HG03108 (cell line): ENCODE results near the gene ZFYVE27.
"Not testable (repeated sequence)": the region's sequence is repeated elsewhere in the genome, so short reads cannot be mapped to it uniquely, and the experiment has no call there.

Experiments used
- ATAC-seq: cut with Tn5 transposase; IDR thresholded peaks from one replicate; pipeline ENCODE4 v1.9.1; 2021; ENCODE audit warnings: moderate library complexity; ENCODE audit not compliant: unreplicated experiment

Gene ZFYVE27

GRCh38 chr10:97736902-97737769, at the start of gene ZFYVE27:
TSS of gene ZFYVE27 (plus strand) at chr10:97737128. CDS start at chr10:97738478, 1,350 bp downstream.
- peak; percentile 78 for ATAC-seq

- no peak for ATAC-seq
Observed at GRCh38 chr10:97687785-97688781, 48.8 kb upstream of the ZFYVE27 start.

DNA sequence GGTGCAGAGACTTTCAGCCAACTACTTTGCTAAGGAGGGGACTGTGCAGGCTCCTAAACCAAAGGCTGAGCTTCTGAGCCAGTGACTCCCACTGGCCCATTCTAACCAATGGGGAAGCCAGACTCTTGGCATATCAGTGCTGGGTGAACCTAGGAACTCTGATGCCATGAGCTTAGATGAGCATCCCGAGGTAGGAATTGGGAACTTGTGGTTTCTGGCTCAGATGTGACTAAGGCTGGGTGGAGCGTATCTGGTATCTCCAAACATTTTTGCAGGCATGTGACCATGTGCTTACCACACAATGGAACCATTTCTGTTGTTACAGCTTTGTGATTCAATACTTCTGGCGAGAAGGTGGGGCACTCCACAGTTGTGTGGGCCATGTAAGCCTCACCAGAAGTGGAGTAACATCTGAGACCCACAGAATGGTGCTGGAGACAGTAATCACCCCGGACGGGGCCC, 47.3 kb upstream of the ZFYVE27 start:
- ATAC-seq = no peak

GRCh38 chr10:97690133-97690532, 46.8 kb upstream of the ZFYVE27 start:
- ATAC-seq = no peak

DNA sequence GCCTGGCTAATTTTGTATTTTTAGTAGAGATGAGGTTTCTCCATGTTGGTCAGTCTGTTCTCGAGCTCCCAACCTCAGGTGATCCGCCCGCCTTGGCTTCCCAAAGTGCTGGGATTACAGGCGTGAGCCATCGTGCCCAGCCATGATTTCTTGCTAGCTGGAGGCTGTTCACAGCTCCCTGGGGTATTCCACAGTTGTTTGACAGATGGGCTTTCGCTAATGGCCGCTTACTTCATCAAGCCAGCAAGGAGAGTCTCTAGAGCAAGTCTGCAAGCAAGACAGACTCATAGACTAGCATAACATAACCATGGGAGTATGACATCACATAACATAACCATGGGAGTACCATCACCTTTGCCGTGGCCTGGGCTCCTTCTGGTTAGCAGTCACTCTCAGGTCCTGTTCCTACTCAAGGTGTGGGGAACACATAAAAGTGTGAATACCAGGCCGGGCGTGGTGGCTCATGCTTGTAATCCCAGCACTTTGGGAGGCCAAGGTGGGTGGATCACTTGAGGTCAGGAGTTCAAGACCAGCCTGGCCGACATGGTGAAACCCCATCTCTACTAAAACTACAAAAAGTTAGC, 38.8 kb upstream of the ZFYVE27 start:
- not testable (repeated sequence) for ATAC-seq

- ATAC-seq = peak; percentile 66
Observed at GRCh38 chr10:97701438-97702069, 35.4 kb upstream of the ZFYVE27 start.

- no peak for ATAC-seq
Observed at GRCh38 chr10:97703398-97704067, 33.4 kb upstream of the ZFYVE27 start.

- no peak for ATAC-seq
Observed at GRCh38 chr10:97704341-97704740, 32.6 kb upstream of the ZFYVE27 start.

GRCh38 chr10:97705006-97705670, 31.8 kb upstream of the ZFYVE27 start:
- ATAC-seq = no peak

GRCh38 chr10:97707134-97707861, 29.6 kb upstream of the ZFYVE27 start:
- no peak for ATAC-seq

DNA sequence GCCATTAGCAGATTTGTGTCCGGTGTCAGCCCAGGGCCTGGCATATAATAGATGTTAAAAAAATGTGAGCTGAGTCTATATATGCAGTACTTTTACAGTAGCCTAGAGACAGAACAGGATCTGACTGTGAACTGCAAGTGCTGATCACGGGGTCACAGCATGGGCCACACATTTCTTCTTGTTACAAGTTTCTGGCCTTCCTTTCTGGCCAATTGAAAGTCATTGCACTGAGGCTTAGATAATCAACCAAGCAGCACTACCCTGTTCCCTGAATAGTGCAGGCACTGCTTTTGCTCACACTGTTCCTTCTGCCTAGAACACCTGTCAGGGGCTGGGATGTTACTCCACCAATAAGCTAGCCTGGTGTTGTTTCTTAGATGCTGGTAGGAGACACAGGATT, 28.8 kb upstream of the ZFYVE27 start:
- no peak for ATAC-seq

GRCh38 chr10:97708976-97709946, 27.7 kb upstream of the ZFYVE27 start:
- no peak for ATAC-seq

- ATAC-seq = no peak
Observed at GRCh38 chr10:97711640-97712572, 25.0 kb upstream of the ZFYVE27 start.

DNA sequence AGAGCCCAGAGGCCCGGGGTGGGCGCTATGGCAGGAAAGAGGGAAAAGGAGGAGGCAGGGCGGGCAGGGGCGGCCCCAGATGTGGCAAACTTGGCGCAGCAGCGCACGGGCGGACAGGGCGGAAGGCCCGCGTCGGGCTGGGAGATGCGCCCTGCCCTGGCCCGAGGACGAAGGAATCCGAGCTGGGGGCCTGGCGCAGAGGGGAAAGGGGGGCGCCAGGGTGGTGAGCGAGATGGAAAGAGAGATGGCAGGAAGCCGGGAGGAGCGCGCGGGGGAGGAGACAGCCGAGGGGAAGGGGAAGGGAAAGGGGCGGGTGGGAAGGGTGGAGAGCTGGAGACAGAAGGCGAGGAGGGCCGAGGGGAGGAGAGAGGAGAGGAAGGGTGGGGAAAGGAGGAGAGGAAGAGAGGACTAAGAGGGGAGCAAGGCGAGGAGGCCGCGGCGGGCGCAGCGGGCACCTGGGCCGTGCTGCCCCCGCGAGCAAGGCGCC, 23.5 kb upstream of the ZFYVE27 start, which contains the start of gene MARVELD1:
Gene MARVELD1, plus strand, starts transcription at position 392 of the 487 bp plus-strand sequence. CDS start 147 bp downstream, outside the sequence.
- ATAC-seq = peak; percentile 9

- ATAC-seq = peak; percentile 74
Observed at GRCh38 chr10:97713826-97714400, 23.0 kb upstream of the ZFYVE27 start.
